GM20431 (cell line): ENCODE measurements around the gene ADGRE3.

ENCODE experiments used
- in situ Hi-C: fragments of 300-500 bp; cut with MseI, MboI; formaldehyde crosslinking; loops from one replicate; pipeline ENCODE4 v1.15.0; 2020; ENCODE audit warnings: low sequenced_read_pairs; ENCODE audit not compliant: unreplicated experiment

The ADGRE3 gene, protein sequence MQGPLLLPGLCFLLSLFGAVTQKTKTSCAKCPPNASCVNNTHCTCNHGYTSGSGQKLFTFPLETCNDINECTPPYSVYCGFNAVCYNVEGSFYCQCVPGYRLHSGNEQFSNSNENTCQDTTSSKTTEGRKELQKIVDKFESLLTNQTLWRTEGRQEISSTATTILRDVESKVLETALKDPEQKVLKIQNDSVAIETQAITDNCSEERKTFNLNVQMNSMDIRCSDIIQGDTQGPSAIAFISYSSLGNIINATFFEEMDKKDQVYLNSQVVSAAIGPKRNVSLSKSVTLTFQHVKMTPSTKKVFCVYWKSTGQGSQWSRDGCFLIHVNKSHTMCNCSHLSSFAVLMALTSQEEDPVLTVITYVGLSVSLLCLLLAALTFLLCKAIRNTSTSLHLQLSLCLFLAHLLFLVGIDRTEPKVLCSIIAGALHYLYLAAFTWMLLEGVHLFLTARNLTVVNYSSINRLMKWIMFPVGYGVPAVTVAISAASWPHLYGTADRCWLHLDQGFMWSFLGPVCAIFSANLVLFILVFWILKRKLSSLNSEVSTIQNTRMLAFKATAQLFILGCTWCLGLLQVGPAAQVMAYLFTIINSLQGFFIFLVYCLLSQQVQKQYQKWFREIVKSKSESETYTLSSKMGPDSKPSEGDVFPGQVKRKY

DNA sequence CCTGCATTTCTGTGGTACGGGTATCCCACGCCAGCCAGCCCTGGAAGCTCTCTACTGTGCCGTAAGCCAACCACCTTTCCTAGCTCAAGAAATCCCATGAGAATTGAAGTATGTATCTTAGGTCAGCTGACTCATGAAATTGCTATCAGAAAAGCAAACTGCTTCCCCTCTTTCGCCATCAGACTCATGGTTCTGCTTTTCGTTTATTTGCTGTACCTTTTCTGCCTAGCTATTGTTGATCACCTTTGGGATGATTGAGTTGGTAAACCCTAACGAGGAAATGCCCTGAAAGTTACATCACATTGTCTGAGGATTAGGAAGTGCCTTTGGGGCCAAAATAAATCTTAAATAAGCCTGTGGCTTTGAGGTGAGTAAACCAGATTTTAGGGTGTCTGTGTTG, at the start of gene ADGRE3:
Gene ADGRE3, minus strand, starts transcription at position 81 of the 400 bp plus-strand sequence. Its CDS starts 74 bp downstream, at position 7.
- in situ Hi-C loops: no loop called here

DNA sequence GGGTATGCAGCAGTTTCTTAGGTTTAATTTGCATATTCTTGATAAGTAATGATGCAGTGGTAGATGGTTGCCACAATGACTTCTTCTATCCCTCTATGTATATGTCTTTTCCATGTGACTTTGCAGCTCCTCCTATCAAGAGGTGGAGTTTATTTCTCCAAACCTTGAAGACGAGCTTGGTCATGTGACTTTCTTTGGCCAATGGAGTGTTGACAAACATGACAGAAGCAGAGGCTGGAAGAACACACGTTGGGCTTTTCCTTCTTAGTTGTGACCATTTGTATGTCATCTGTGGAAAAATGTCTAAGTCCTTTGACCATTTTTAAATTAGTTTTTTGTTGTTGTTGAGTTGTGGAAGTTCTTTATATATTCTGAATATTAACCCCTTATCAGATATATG, 47.5 kb upstream of the ADGRE3 start:
- in situ Hi-C loops: no loop called here

DNA sequence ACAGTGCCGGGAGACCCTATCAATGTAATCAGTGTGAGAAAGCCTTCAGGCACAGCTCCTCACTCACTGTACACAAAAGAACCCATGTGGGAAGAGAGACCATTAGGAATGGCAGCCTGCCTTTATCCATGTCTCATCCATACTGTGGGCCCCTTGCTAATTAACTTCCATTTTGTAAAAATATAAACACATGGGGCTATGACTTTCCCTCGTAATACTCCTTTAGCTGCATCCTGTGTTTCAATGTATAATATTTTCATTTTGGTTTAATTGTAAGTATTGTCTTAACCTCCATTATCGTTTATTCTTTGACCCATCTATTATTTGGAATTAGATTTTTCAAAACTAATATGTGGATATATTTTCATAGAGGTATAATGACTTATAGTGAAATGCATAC, 44.5 kb upstream of the ADGRE3 start:
- in situ Hi-C loops: no loop called here

DNA sequence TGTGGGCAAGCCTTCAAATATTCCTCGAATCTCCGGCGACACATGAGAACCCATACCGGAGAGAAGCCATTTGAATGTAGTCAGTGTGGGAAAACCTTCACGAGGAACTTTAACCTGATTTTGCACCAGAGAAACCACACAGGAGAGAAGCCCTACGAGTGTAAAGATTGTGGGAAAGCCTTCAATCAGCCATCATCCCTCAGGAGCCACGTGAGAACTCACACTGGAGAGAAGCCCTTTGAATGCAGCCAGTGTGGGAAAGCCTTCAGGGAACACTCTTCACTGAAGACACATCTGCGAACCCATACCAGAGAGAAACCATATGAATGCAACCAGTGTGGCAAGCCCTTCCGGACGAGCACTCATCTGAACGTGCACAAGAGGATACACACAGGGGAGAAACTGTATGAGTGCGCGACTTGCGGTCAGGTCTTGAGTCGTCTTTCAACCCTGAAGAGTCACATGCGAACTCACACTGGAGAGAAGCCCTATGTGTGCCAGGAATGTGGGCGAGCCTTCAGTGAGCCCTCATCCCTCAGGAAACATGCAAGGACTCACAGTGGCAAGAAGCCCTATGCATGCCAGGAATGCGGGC, 44.0 kb upstream of the ADGRE3 start:
- in situ Hi-C loops: no loop called here

DNA sequence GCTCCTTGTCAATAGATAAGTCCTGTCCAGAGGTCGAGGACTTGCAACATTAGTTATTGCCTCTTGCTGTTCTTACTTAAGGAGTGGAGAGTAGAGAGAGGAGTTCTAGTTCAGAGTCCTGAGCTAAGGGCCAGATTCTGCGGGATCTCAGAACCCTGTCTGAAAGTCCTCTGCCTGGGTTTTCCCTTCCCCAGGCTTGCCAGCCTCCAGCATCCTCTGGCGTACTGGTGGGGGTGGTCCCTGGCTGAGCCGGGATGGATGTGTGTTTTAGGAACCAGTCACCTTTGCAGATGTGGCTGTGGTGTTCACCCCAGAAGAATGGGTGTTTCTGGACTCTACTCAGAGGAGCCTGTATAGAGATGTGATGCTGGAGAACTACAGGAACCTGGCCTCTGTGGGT, 41.2 kb upstream of the ADGRE3 start:
- in situ Hi-C loops: no loop called here

DNA sequence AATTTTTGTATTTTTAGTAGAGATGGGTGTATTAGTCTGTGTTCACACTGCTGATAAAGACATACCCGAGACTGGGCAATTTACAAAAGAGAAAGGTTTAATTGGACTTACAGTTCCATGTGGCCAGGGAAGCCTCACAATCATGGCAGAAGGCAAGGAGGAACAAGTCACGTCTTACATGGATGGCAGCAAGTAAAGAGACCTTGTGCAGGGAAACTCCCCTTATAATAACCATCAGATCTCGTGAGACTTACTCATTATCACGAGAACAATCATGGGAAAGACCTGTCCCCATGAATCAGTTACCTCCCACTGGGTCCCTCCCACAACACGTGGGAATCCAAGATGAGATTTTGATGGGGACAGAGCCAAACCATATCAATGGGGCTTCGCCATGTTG, 29.8 kb upstream of the ADGRE3 start:
- in situ Hi-C loops: no loop called here

DNA sequence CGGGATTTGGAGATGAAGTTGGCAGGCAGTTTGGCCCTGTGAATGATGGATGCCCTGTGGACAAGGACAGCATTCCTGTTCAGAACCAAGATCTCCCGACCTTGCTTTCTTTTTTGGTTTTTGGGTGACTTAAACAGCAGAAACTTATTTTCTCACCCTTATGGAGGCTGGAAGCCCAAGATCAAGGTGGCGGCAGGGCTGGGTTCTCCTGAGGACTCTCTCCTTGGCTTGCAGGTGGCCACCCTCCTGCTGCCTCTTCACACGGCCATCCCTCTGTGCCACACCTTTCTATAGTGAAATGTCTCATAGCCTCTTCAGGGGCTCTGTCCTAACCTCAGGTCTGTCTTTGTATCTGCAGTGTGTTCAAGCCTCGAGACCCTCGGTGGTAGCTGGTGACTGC, 29.2 kb upstream of the ADGRE3 start:
- in situ Hi-C loops: no loop called here

DNA sequence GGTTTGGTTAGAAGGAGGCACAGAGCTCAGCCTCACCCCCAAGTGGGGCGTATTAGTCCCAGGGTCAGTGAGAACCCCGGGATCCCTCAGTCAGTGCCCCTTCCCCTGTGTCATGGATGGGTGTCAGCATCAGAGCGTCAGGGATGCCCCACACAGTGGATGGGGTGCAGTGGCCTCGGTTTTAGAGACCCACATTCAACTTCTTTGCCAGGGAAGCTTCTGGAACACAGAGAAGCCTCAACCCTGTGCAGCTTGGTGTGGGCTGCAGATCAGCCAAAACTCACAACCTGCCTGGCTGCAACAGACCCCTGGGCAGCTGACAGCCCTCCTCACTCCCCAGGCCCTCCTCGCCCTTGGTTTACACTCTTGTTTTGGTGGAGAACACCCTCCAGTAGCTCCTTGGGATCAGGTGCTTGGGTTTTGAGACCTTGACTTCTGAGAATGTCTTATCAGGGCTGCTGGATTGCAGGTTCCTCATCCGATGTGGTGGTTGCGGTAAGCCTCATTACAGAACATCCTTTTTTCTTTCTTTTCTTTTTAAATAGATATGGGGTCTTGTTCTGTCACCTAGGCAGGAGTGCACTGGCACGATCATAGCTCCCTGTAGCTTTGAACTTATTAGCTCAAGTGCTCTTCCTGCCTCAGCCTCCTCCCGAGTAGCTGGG, 26.2 kb upstream of the ADGRE3 start:
- in situ Hi-C loops: no loop called here

DNA sequence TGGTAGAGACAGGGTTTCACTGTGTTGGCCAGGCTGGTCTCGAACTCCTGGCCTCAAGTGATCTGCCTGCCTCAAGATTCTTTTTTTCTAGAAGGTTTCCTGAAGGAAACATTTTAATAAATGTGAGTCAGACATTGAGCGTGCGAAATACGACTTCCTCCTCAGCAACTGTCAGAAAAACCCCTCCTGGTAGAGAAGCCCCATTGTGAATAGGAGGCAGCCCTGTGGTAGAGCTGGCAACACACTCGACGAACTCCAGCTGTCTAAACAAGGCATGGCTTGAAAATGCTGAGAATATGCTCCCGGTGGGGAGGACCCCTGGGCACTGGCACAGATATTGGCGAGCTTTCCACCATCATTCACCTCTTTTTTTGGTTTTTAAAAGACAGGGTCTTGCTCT, 25.0 kb upstream of the ADGRE3 start:
- in situ Hi-C loops: no loop called here

DNA sequence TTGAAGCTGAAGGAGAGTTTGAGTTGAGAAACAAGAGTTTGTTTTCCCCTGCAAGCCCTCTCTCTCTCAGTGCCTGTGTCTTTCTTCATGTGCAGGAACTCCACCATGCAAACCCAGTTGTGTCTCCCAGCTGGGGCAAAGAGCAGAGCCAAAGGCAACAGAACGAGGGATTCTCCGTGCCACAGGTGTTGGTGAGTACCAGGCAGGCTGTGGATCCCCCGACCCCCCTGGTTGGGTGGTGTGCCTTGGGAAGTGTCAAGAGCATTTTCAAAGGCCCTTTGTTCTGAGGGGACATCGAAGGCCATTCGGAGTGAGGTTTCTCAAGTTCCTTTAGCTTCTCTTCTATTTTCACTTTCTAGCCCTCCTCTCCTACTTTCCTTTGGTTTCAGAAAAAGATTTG, 20.8 kb upstream of the ADGRE3 start:
- in situ Hi-C loops: no loop called here

DNA sequence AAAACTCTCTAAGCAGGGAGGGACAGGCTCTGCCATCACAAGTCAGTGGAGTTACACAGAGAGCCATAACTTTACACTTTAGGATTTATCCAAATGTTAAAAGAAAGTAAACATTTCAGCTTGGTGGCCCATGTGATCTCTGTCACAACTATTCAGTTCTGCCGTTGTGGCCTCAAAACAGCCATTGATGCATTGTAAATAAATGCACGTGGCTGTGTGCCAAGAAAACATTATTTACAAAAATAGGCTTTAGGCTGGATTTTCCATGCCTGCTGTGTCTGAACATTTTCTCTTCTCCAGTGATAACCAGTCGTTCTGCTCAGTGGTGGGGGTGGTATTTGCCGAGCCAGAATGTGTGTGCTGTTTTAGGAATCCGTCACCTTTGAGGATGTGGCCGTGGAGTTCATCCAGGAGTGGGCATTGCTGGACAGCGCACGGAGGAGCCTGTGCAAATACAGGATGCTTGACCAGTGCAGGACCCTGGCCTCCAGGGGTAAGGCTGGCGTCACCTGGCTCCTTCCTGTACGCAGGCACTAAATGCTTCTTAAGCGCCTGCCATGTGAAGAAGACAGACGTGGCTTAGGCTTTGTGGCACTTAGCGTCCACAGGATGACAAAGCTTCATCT, 20.1 kb upstream of the ADGRE3 start:
- in situ Hi-C loops: no loop called here

DNA sequence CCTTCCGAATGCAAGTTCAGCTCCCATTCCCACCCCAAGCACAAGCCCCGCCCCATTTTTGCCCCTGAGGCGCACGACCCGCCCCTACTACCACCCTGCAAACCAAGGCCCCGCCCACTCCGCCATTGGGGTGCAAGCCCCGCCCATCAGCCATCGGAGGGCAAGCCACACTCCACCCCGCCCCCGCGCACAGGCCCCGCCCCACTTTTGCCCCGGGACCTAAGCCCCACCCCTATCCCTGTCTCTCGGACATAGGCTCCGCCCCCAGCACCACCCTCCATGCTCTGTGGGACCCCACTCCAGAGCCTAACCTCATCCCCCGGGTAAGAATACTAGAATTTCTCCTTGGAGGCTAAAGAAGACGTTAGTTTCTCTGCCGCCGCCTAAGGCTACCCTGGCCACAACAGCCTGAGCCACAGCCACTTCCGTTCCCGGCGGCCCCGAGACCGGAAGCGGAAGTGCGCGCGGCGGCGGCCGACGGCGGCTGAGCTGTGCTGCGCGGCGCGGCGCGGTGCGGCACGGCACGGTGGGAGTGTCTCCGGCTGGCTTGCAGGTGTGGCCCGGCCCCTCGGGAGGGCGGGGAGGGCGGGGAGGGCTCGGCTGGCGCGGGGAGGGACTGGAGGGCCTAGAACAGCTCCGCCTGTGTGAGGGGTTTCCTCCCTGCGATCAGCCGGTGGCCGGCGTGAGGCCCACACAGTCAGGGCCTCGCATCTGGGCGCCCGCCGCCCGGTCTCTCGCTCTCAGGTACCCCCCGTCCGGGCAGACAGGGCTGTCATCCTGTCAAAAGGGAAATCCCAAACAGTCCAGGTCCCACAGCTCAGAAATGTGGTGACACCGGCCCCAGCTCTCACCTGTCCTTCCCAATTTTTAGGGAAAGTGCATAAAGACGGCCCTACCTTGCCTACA, 15.2 kb upstream of the ADGRE3 start, which contains the start of gene ZNF333:
Gene ZNF333, plus strand, starts transcription at position 451 of the 906 bp plus-strand sequence. CDS start 3,444 bp downstream, outside the sequence.
- in situ Hi-C loops: loop anchor here (10.0 kb wide), 1 partner anchor 115 kb away; the partner anchor contains the start of gene NDUFB7

DNA sequence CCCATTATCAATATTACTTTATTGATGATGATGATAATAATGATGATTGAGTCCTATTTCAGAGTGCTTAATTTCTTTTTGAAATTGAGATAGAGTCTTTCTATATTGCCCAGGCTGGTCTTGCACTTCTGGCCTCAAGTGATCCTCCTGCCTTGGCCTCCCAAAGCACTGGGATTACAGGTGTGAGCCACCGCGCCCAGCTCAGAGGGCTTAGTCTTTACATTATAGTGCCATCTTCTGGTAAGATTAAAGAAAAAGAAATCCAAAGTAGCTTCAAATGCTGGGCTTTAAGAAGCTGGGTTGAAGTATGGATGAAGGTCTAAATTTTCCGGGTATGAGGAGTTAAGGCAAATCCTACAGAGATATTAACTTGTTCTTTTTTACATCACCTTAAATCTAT, 11.8 kb upstream of the ADGRE3 start:
- in situ Hi-C loops: loop anchor here (10.0 kb wide), 1 partner anchor 112 kb away; the partner anchor contains the start of gene NDUFB7

DNA sequence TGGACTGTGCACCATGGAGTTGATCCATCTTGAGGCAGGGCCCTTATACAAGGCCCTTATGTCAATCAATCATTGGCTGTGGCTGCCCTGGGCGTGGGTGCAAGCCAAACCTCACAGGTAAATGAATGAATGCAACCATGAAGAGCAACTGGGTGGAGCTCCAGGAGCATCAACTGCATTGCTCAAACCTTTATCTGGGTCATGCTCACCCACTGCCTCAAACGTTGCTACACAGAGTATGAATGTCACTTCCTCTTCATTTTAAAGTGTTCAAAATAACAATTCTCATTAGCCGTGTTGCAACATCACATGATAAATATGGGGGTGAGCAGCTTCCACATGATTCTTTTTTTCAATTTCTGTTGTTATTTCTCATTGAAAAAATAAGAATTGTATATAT, 8.8 kb upstream of the ADGRE3 start:
- in situ Hi-C loops: loop anchor here (10.0 kb wide), 1 partner anchor 109 kb away; the partner anchor contains the start of gene NDUFB7

DNA sequence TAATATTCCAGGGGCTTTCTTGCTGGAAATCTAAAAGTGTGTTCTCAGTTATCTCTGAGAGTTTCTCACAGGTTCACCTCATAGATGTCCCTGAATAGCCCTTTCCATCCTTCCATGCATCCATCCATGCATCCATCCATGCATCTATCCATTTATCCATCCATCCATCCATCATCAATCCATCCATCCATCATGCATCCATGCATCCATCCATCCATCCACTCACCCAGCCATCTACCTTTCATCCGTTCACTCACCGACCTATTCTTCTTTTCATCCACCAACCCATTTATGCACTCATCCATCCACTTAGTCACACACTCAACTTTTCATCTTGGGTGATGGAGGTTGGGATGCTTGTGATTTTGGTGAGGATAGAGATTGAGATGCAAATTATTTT, 7.4 kb upstream of the ADGRE3 start:
- in situ Hi-C loops: loop anchor here (10.0 kb wide), 1 partner anchor 107 kb away; the partner anchor contains the start of gene NDUFB7

DNA sequence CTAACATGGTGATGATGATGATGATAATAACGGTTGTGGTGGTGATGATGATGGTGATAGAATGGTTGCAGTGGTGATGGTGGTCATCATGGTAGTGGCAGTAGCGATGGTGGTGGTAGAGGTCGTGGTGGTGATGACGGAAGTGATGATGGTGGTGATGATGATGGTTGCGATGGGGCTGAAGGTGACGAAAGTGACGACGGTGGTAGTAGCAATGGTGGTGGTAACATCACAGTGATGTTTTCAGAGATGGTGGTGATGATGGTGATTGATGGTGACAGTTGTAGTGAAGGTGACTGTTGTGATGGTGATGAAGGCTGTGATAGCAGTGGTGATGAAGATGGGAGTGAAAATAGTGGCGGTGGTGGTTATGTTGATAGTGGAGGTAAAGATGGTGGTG, 3.6 kb upstream of the ADGRE3 start:
- in situ Hi-C loops: no loop called here

DNA sequence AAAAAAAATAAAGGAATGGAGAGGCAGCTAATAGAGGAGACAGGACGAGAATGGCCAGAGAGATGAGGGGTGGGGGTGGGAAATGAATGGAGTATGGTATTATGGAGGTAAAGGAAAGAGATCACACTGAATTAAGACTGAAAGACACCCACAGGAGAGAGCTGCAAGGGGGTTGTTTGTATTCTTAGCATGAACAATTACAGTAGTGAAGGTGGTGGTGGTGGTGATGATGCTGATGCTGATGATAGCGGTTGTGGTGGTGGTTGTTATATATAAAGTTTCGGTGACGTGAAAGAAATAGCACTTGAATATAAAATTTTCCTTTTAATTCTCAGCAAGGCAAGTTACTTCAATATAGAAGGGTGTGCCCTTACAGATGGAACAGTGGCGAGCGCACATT, 2.8 kb upstream of the ADGRE3 start:
- in situ Hi-C loops: no loop called here

DNA sequence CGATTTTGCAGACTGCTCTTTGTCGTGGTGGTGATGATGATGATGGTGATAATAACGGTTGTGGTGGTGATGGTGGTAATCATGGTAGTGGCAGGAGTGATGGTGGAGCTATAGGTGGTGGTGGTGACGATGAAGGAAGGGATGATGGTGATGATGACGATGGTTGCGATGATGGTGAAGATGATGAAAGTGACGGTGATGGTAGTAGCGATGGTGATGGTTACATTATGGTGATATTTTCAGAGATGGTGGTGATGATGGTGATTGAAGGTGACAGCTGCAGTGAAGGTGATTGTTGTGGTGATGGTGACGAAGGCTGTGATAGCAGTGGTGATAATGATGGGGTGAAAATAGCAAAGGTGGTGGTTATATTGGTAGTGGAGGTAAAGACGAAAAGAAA, 2.1 kb upstream of the ADGRE3 start:
- in situ Hi-C loops: no loop called here

DNA sequence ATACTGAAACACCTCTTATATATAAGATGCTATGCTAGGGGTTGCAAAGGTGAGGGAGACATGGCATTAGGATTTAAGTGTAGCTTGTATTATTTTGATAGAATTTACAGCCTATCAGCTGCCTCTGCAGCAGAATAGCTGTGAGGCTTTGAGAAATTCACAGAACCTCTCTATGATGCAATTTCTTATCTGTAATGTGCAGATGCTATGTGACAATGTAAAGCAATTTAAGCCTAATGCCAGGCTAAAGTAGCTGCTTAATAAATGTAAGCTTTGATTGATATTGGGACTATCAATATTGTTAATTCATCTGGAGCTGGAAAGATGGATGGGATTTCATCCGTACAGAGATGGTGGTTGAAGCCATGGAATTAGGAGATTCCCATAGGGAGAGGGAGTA, 1.6 kb downstream of the ADGRE3 start:
- in situ Hi-C loops: no loop called here
